ENCODE data around the gene FOXRED1.

FOXRED1 gene

GRCh38 chr11:126268361-126268707 is 620 bp upstream of the FOXRED1 start:
- Histone ChIP-seq H4K20me1 (ENCODE audit: control insufficient read depth, insufficient read depth, low read depth, low read length) (peaks cover 6% of the 10 kb centered on the region; the same call in 1 of the 2 replicates), H3K36me3 (ENCODE audit: control insufficient read depth, low read length) (peaks cover 72% of the 10 kb centered on the region), H3K9me2 (replicated peaks; ENCODE audit: control insufficient read depth, low read length) (no peaks in the 10 kb centered on the region), H3K27me3 (ENCODE audit: control insufficient read depth, low read length) (no peaks in the 10 kb centered on the region), H3K4me2 (ENCODE audit: low read length) (peak overlapping the region; percentile 84), H3K27ac (ENCODE audit: low read depth, low read length) (peak overlapping the region; percentile 40), H3K9me3 (ENCODE audit: control insufficient read depth, insufficient read depth, low read length) (no peaks in the 10 kb centered on the region), H3K4me3 (ENCODE audit: low read length) (peak overlapping the region; percentile 99), H3K79me2 (ENCODE audit: control insufficient read depth, low read length) (peaks cover 59% of the 10 kb centered on the region), H3F3A (ENCODE audit: control insufficient read depth, insufficient read depth) (no peaks in the 10 kb centered on the region), H3K4me1 (ENCODE audit: control insufficient read depth, low read length) (peaks cover 22% of the 10 kb centered on the region)
- TF ChIP-seq EZH2phosphoT487 (IDR thresholded peaks at IDR 0.05; ENCODE audit: borderline replicate concordance, low read length) (no peak), CTCF (IDR thresholded peaks at IDR 0.05; ENCODE audit: low read depth, low read length, poor library complexity, severe bottlenecking) (no peak)

- no peak for TF ChIP-seq EZH2phosphoT487 (IDR thresholded peaks at IDR 0.05; ENCODE audit: borderline replicate concordance, low read length)
- no peak for TF ChIP-seq CTCF (IDR thresholded peaks at IDR 0.05; ENCODE audit: low read depth, low read length, poor library complexity, severe bottlenecking)
These were observed 8.4 kb downstream of the FOXRED1 start for GRCh38 chr11:126277322-126277721.

DNA sequence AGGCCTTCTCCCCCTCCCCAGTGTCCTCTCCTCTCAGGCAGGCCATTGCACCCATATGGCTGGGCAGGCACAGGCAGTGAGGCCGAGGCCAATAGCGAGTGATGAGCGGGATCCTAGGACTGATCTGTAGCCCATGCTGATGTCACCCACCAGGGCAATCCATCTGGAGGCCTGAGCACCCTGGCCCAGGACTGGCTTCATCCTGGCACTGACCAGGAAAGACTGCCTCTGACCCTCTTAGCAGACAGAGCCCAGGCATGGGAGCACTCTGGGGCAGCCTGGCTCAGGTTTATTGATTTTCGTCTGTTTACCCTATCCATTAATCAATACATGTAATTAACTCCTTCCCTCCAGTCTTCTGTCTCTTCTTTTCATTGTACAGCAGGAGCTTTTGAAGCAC is 8.8 kb downstream of the FOXRED1 start:
- no peaks in the 10 kb centered on the region for H4K20me1 ChIP-seq (ENCODE audit: control insufficient read depth, insufficient read depth, low read depth, low read length)
- no peaks in the 10 kb centered on the region for H3K9me3 ChIP-seq (ENCODE audit: control insufficient read depth, insufficient read depth, low read length)
- no peaks in the 10 kb centered on the region for H3K27me3 ChIP-seq (ENCODE audit: control insufficient read depth, low read length)
- TF ChIP-seq CTCF (IDR thresholded peaks at IDR 0.05; ENCODE audit: low read depth, low read length, poor library complexity, severe bottlenecking), result no peak
- no peak for TF ChIP-seq EZH2phosphoT487 (IDR thresholded peaks at IDR 0.05; ENCODE audit: borderline replicate concordance, low read length)
- no peaks in the 10 kb centered on the region for H3K79me2 ChIP-seq (ENCODE audit: control insufficient read depth, low read length)
- no peak overlapping the region for H3K4me2 ChIP-seq (ENCODE audit: low read length)
- H3K9me2 ChIP-seq (replicated peaks; ENCODE audit: control insufficient read depth, low read length), result no peaks in the 10 kb centered on the region
- peaks cover 15% of the 10 kb centered on the region; the same call in 1 of the 2 replicates for H3F3A ChIP-seq (ENCODE audit: control insufficient read depth, insufficient read depth)
- peaks cover 28% of the 10 kb centered on the region for H3K4me1 ChIP-seq (ENCODE audit: control insufficient read depth, low read length)
- H3K36me3 ChIP-seq (ENCODE audit: control insufficient read depth, low read length), result peaks cover 50% of the 10 kb centered on the region
- H3K4me3 ChIP-seq (ENCODE audit: low read length), result no peak overlapping the region
- no peak overlapping the region for H3K27ac ChIP-seq (ENCODE audit: low read depth, low read length)

More at GRCh38 chr11:126277322-126277721, 8.4 kb downstream of the FOXRED1 start:
- Histone ChIP-seq H3K27me3 (ENCODE audit: control insufficient read depth, low read length) (no peaks in the 10 kb centered on the region), H3K9me3 (ENCODE audit: control insufficient read depth, insufficient read depth, low read length) (no peaks in the 10 kb centered on the region), H3K27ac (ENCODE audit: low read depth, low read length) (no peak overlapping the region), H3K4me1 (ENCODE audit: control insufficient read depth, low read length) (peaks cover 23% of the 10 kb centered on the region), H4K20me1 (ENCODE audit: control insufficient read depth, insufficient read depth, low read depth, low read length) (no peaks in the 10 kb centered on the region), H3K36me3 (ENCODE audit: control insufficient read depth, low read length) (peaks cover 55% of the 10 kb centered on the region), H3K4me3 (ENCODE audit: low read length) (no peak overlapping the region), H3K79me2 (ENCODE audit: control insufficient read depth, low read length) (no peaks in the 10 kb centered on the region), H3F3A (ENCODE audit: control insufficient read depth, insufficient read depth) (peaks cover 15% of the 10 kb centered on the region; the same call in 1 of the 2 replicates), H3K9me2 (replicated peaks; ENCODE audit: control insufficient read depth, low read length) (no peaks in the 10 kb centered on the region), H3K4me2 (ENCODE audit: low read length) (no peak overlapping the region)

Data from DOHH2 (cell line).